Natural killer cell (primary cell): Measurements from ENCODE around the gene BOLA2B. TPM values are rescaled to one million over a fixed set of nuclear protein-coding genes. Genes with fewer than 3 reads are reported as not detected.
"Not testable (repeated sequence)": the region's sequence is repeated elsewhere in the genome, so short reads cannot be mapped to it uniquely, and the experiment has no call there.

Source experiments
- ATAC-seq, 3 donors: fragments of 150-1000 bp in 2 of 3; fragments of 200-7000 bp in 1 of 3; cut with Tn5 transposase; 1 replicate in 1 of 3; 2 replicates in 2 of 3; pipeline ENCODE4 v1.10.0; 2021; ENCODE audit warnings: mild to moderate bottlenecking in 2 of 3, moderate library complexity in 2 of 3
- DNase-seq, 2 donors: peaks; one replicate each; pipeline versions ENCODE4 v3.0.0 to v3.0.0-alpha.2; 2013 to 2021; ENCODE audit warnings: mixed read lengths in 1 of 2
- H3K27ac ChIP-seq: one replicate; pipeline ENCODE4 v1.5.1; 2013; ENCODE audit warnings: mild to moderate bottlenecking, low read length
- H3K27me3 ChIP-seq: one replicate; pipeline ENCODE4 v1.6.1; 2013; ENCODE audit warnings: low read length; ENCODE audit not compliant: control insufficient read depth, insufficient read depth
- H3K36me3 ChIP-seq: one replicate; pipeline ENCODE4 v1.6.1; 2013; ENCODE audit warnings: low read length; ENCODE audit not compliant: control insufficient read depth, insufficient read depth
- H3K4me1 ChIP-seq: one replicate; pipeline ENCODE4 v1.6.1; 2013; ENCODE audit warnings: low read length; ENCODE audit not compliant: control insufficient read depth, insufficient read depth
- H3K4me3 ChIP-seq: one replicate; pipeline ENCODE4 v1.5.1; 2013; ENCODE audit warnings: low read length
- H3K9me3 ChIP-seq: one replicate; pipeline ENCODE4 v1.6.1; 2013; ENCODE audit warnings: low read length; ENCODE audit not compliant: control insufficient read depth, insufficient read depth
- H3K27ac Mint-ChIP-seq, 2 donors: one replicate each; pipeline ENCODE4 v1.8.0; 2022; ENCODE audit warnings: mild to moderate bottlenecking in 2 of 2, mixed read lengths in 2 of 2, moderate library complexity in 1 of 2
- H3K27me3 Mint-ChIP-seq, 2 donors: one replicate each; pipeline ENCODE4 v1.8.0; 2022; ENCODE audit warnings: low read depth in 2 of 2, mixed read lengths in 2 of 2
- H3K36me3 Mint-ChIP-seq: one replicate; pipeline ENCODE4 v1.8.0; 2022; ENCODE audit warnings: mixed read lengths
- H3K4me1 Mint-ChIP-seq, 2 donors: one replicate each; pipeline ENCODE4 v1.8.0; 2022; ENCODE audit warnings: mixed read lengths in 2 of 2
- H3K4me3 Mint-ChIP-seq: one replicate; pipeline ENCODE4 v1.8.0; 2022; ENCODE audit warnings: mild to moderate bottlenecking, moderate library complexity, mixed read lengths
- H3K9me3 Mint-ChIP-seq, 2 donors: one replicate each; pipeline ENCODE4 v1.8.0; 2022; ENCODE audit warnings: mixed read lengths in 2 of 2
- CTCF ChIP-seq: fragments of 200-600 bp; IDR thresholded peaks from one replicate; pipeline ENCODE4 v1.8.0; 2022; ENCODE audit warnings: antibody characterized with exemption
- WGBS: methylation state at CpG from one replicate; pipeline ENCODE4 v1.1.7; 2013; ENCODE audit warnings: missing lambda C conversion rate; ENCODE audit not compliant: insufficient coverage; 5-methylcytosine and 5-hydroxymethylcytosine counted together
- intact Hi-C: fragments of 100-400 bp; cut with micrococcal nuclease; formaldehyde crosslinking; loops from one replicate; pipeline ENCODE4 v1.14.2; 2022
- total RNA-seq, 4 donors: library from RNA; stranded (reverse); fragments of 120-200 nt in 1 of 4; gene quantifications; one replicate each; pipeline versions ENCODE4 v1.2.3 to v1.2.4, GENCODE V29; 2013 to 2022

BOLA2B gene
- total RNA-seq, 3 donors from 2014 or later (not counting 1 experiment from before 2014, with no cell fraction given) = 63.0 to 94.3 (median 70.6) TPM

DNA sequence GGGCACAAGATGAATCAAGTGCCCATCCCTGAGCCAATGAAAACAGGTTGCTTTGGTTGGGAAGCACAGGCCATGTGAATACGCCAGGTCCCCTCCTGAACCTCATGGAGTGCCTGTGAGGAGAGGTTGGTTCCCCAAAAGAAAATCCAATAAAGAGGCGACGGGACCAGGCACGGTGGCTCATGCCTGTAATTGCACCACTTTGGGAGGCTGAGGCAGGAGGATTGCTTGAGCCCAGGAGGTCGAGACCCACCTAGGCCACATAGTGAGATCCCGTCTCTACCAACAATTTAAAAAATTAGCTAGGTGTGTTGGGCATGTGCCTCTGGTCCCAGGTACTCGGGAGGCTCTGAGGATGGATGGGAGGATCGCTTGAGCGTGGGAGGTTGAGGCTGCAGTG, 13.5 kb downstream of the BOLA2B start:
- Histone ChIP-seq H3K27ac (no peak overlapping the region), H3K9me3 (no peaks in the 10 kb centered on the region), H3K36me3 (peaks cover 6% of the 10 kb centered on the region), H3K4me3 (no peak overlapping the region), H3K4me1 (peaks cover 14% of the 10 kb centered on the region), H3K27me3 (no peaks in the 10 kb centered on the region)
- Mint-ChIP-seq H3K4me3 (no peak overlapping the region), H3K9me3 (no peaks in the 10 kb centered on the region), H3K4me1 (peaks cover 18 to 20% of the 10 kb centered on the region in 2 donors), H3K36me3 (no peaks in the 10 kb centered on the region), H3K27ac (no peak overlapping the region), H3K27me3 (no peaks in the 10 kb centered on the region)
- intact Hi-C loops = no loop called here
- no peak for DNase-seq
- WGBS = 96% methylated on average over 9 of the region's 9 CpGs
- TF ChIP-seq CTCF = no peak
- ATAC-seq = no peak

DNA sequence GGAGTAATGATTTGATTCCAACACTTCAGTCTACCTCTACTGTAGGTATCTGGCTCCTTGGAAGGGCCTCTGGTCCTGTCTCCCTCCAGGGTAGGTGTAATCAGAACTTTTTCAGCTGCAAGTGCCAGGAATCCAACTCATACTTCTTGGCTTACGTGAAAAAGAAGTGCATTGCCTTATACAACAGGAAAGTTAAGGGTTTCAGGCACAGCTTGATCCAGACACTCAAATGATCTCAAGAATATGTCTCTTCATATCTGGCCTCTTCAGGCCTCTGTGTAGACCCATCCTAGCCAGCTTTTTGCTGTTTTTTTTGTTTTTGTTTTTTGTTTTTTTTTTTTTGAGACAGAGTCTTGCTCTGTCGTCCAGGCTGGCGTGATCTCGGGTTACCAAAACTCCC, 14.3 kb downstream of the BOLA2B start:
- H3K4me1 Mint-ChIP-seq = peaks cover 10 to 13% of the 10 kb centered on the region in 2 donors
- no peak overlapping the region for H3K27ac Mint-ChIP-seq
- no peak for ATAC-seq
- DNase-seq = no peak
- 96% methylated on average over 1 of the region's 4 CpGs for WGBS
- H3K9me3 Mint-ChIP-seq = no peaks in the 10 kb centered on the region
- no peaks in the 10 kb centered on the region for H3K27me3 ChIP-seq
- H3K36me3 ChIP-seq = no peaks in the 10 kb centered on the region
- intact Hi-C loops = no loop called here
- H3K4me3 ChIP-seq = no peak overlapping the region
- H3K36me3 Mint-ChIP-seq = no peaks in the 10 kb centered on the region
- no peaks in the 10 kb centered on the region for H3K9me3 ChIP-seq
- peaks cover 12% of the 10 kb centered on the region for H3K4me1 ChIP-seq
- H3K4me3 Mint-ChIP-seq = no peak overlapping the region
- no peaks in the 10 kb centered on the region for H3K27me3 Mint-ChIP-seq
- no peak overlapping the region for H3K27ac ChIP-seq
- no peak for TF ChIP-seq CTCF

- H3K4me1 ChIP-seq, H3K4me3 ChIP-seq, DNase-seq, H3K27me3 Mint-ChIP-seq, H3K4me3 Mint-ChIP-seq, H3K9me3 ChIP-seq, H3K36me3 ChIP-seq, H3K27me3 ChIP-seq, intact Hi-C loops, H3K4me1 Mint-ChIP-seq, H3K9me3 Mint-ChIP-seq, H3K27ac Mint-ChIP-seq, H3K27ac ChIP-seq, H3K36me3 Mint-ChIP-seq, ATAC-seq: not testable (repeated sequence)
- 94% methylated on average over 6 of the region's 6 CpGs for WGBS
Observed at GRCh38 chr16:30176876-30177275, 16.6 kb downstream of the BOLA2B start.

GRCh38 chr16:30173054-30173453, 20.4 kb downstream of the BOLA2B start:
- H3K4me3 Mint-ChIP-seq = no peak overlapping the region
- H3K4me1 ChIP-seq = no peaks in the 10 kb centered on the region
- H3K4me3 ChIP-seq = no peak overlapping the region
- no peaks in the 10 kb centered on the region for H3K9me3 ChIP-seq
- DNase-seq = no peak
- H3K9me3 Mint-ChIP-seq = no peaks in the 10 kb centered on the region
- no peak overlapping the region for H3K27ac Mint-ChIP-seq
- H3K27ac ChIP-seq = no peak overlapping the region
- intact Hi-C loops = no loop called here
- TF ChIP-seq CTCF = no peak
- WGBS = 93% methylated on average over 4 of the region's 7 CpGs
- no peak for ATAC-seq
- H3K27me3 Mint-ChIP-seq = no peaks in the 10 kb centered on the region
- no peaks in the 10 kb centered on the region for H3K36me3 Mint-ChIP-seq
- no peaks in the 10 kb centered on the region for H3K27me3 ChIP-seq
- H3K36me3 ChIP-seq = no peaks in the 10 kb centered on the region
- H3K4me1 Mint-ChIP-seq = no peaks in the 10 kb centered on the region

DNA sequence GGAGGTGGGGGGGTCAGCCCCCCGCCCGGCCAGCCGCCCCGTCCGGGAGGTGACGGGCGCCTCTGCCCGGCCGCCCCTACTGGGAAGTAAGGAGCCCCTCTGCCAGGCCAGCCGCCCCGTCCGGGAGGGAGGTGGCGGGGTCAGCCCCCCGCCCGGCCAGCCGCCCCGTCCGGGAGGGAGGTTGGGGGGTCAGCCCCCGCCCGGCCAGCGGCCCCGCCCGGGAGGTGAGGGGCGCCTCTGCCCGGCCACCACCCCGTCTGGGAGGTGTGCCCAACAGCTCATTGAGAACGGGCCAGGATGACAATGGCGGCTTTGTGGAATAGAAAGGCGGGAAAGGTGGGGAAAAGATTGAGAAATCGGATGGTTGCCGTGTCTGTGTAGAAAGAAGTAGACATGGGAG, 23.3 kb downstream of the BOLA2B start:
- H3K4me1 Mint-ChIP-seq = peaks cover 21 to 23% of the 10 kb centered on the region in 2 donors
- H3K4me3 ChIP-seq, H3K36me3 ChIP-seq, H3K27me3 Mint-ChIP-seq, H3K4me3 Mint-ChIP-seq, ATAC-seq, H3K9me3 Mint-ChIP-seq, H3K9me3 ChIP-seq, H3K36me3 Mint-ChIP-seq, H3K27me3 ChIP-seq, H3K27ac Mint-ChIP-seq, intact Hi-C loops, DNase-seq, H3K27ac ChIP-seq: not testable (repeated sequence)
- H3K4me1 ChIP-seq = peaks cover 23% of the 10 kb centered on the region
- WGBS = no CpG with 5 or more reads among the region's 31 CpGs

DNA sequence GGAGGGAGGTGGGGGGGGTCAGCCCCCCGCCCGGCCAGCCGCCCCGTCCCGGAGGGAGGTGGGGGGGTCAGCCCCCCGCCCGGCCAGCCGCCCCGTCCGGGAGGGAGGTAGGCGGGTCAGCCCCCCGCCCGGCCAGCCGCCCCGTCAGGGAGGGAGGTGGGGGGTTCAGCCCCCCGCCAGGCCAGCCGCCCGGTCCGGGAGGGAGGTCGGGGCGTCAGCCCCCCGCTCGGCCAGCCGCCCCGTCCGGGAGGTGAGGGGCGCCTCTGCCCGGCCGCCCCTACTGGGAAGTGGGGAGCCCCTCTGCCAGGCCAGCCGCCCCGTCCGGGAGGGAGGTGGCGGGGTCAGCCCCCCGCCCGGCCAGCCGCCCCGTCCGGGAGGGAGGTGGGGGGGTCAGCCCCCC, 24.1 kb downstream of the BOLA2B start:
- intact Hi-C loops = not testable (repeated sequence)

More for the DNA sequence above, 24.1 kb downstream of the BOLA2B start:
- not testable (repeated sequence) for H3K27ac ChIP-seq, H3K36me3 ChIP-seq, H3K27me3 ChIP-seq, DNase-seq, H3K36me3 Mint-ChIP-seq, H3K4me3 ChIP-seq, H3K4me3 Mint-ChIP-seq, ATAC-seq, H3K27ac Mint-ChIP-seq, H3K9me3 ChIP-seq, H3K27me3 Mint-ChIP-seq, H3K9me3 Mint-ChIP-seq
- peaks cover 28 to 30% of the 10 kb centered on the region in 2 donors for H3K4me1 Mint-ChIP-seq
- 96% methylated on average over 18 of the region's 38 CpGs for WGBS
- H3K4me1 ChIP-seq = peaks cover 30% of the 10 kb centered on the region
